Measurements from ENCODE around the gene PCSK4. TPM values are rescaled to one million over a fixed set of nuclear protein-coding genes. Genes with fewer than 3 reads are reported as not detected.

Gene PCSK4
- total and polyA plus RNA-seq, 2 donors (not counting 3 experiments of a cell fraction or from before 2014, with no cell fraction given), result 1.2 to 1.7 TPM

GRCh38 chr19:1461862-1462261 lies 28.3 kb downstream of the PCSK4 start:
- Histone ChIP-seq H3K36me3 (ENCODE audit: control insufficient read depth in 2 of 2, extremely low read depth in 1 of 2, insufficient read depth in 2 of 2, low read length in 2 of 2) (no peaks in the 10 kb centered on the region), H3K9me1 (replicated peaks; ENCODE audit: control insufficient read depth, extremely low read depth, insufficient read depth, low read length) (no peaks in the 10 kb centered on the region), H3K4me3 (replicated peaks in 1 of 3; ENCODE audit: insufficient read depth in 1 of 3, low read depth in 1 of 3, low read length in 3 of 3) (no peak overlapping the region), H2AFZ (ENCODE audit: low read depth, low read length) (no peak overlapping the region), H4K20me1 (replicated peaks; ENCODE audit: control insufficient read depth, extremely low read depth, insufficient read depth, low read length) (no peaks in the 10 kb centered on the region), H3K4me1 (ENCODE audit: control insufficient read depth, extremely low read depth, insufficient read depth, low read length) (no peaks in the 10 kb centered on the region), H3K4me2 (ENCODE audit: insufficient read depth, low read length) (no peak overlapping the region), H3K79me2 (ENCODE audit: control insufficient read depth, insufficient read depth, low read length) (no peaks in the 10 kb centered on the region), H3K27ac (ENCODE audit: insufficient read depth, low read depth, low read length) (no peak overlapping the region), H3K9me3 (replicated peaks; ENCODE audit: control insufficient read depth, insufficient read depth, low read length) (no peaks in the 10 kb centered on the region), H3K27me3 (ENCODE audit: control insufficient read depth in 2 of 2, insufficient read depth in 2 of 2, low read length in 2 of 2) (peaks cover 28 to 34% of the 10 kb centered on the region in 2 experiments), H3K9ac (replicated peaks; ENCODE audit: extremely low read depth, insufficient read depth, low read length) (no peak overlapping the region)
- TF ChIP-seq FOS (IDR thresholded peaks at IDR 0.05; ENCODE audit: borderline replicate concordance, insufficient read depth, low read length) (no peak), MAX (IDR thresholded peaks at IDR 0.05; ENCODE audit: insufficient read depth, insufficient read length) (no peak), GATA2 (IDR thresholded peaks at IDR 0.05; ENCODE audit: insufficient read depth, insufficient read length, low read depth, low read length) (no peak), EZH2 (IDR thresholded peaks at IDR 0.05; ENCODE audit: borderline replicate concordance, low read depth, low read length, severe bottlenecking) (no peak), JUN (IDR thresholded peaks at IDR 0.05; ENCODE audit: borderline replicate concordance, insufficient read depth, insufficient read length, low read depth) (no peak), POLR2A (IDR thresholded peaks at IDR 0.05; ENCODE audit: low read depth, low read length) (no peak), POLR2AphosphoS5 (IDR thresholded peaks at IDR 0.05; ENCODE audit: insufficient read depth, low read depth, low read length) (no peak), MYC (IDR thresholded peaks at IDR 0.05; ENCODE audit: low read depth, low read length) (no peak)
- TF ChIP-seq, protein P1, sequence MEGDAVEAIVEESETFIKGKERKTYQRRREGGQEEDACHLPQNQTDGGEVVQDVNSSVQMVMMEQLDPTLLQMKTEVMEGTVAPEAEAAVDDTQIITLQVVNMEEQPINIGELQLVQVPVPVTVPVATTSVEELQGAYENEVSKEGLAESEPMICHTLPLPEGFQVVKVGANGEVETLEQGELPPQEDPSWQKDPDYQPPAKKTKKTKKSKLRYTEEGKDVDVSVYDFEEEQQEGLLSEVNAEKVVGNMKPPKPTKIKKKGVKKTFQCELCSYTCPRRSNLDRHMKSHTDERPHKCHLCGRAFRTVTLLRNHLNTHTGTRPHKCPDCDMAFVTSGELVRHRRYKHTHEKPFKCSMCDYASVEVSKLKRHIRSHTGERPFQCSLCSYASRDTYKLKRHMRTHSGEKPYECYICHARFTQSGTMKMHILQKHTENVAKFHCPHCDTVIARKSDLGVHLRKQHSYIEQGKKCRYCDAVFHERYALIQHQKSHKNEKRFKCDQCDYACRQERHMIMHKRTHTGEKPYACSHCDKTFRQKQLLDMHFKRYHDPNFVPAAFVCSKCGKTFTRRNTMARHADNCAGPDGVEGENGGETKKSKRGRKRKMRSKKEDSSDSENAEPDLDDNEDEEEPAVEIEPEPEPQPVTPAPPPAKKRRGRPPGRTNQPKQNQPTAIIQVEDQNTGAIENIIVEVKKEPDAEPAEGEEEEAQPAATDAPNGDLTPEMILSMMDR (IDR thresholded peaks at IDR 0.05; ENCODE audit: extremely low read depth in 1 of 2, insufficient read depth in 1 of 2, low read depth in 1 of 2, low read length in 2 of 2), result no peak
- DNase-seq (ENCODE audit: low read depth, low spot score) (no peak), FAIRE-seq (no peak)
- POLR2A ChIA-PET, result interaction anchor here (0.7 kb wide), 1 partner anchor 1015 kb away, joined by 9 read pairs; no protein-coding TSS in a partner anchor
- dilution Hi-C loops (cut with MboI; ENCODE audit: extremely low pct_ligation_motif_present, low sequenced_read_pairs) (no loop called here), intact Hi-C loops (cut with micrococcal nuclease) (no loop called here)
- no TSS peak for BruUV-seq (replicated peaks)
- CTCF ChIA-PET, result no interaction called here

Data from endothelial cell of umbilical vein (primary cell).